HL-60 (cell line): Measurements from ENCODE around the gene ANXA8.

ENCODE experiments used
- DNase-seq, 2 experiments: peaks; one replicate each; pipeline ENCODE4 v3.0.0-alpha.2; 2010 to 2020; ENCODE audit warnings: low read depth in 1 of 2, low spot score in 1 of 2
- H3K27ac ChIP-seq: fragments of 250-450 bp; sonication (Bioruptor Pico); replicated peaks from 2 replicates; pipeline ENCODE4 v1.5.1; 2020; ENCODE audit warnings: mild to moderate bottlenecking, moderate library complexity
- H3K27me3 ChIP-seq: fragments of 250-450 bp; sonication (Bioruptor Pico); 2 replicates; pipeline ENCODE4 v1.5.1; 2021; ENCODE audit warnings: mild to moderate bottlenecking, moderate library complexity; ENCODE audit not compliant: insufficient read depth, poor library complexity, severe bottlenecking
- H3K4me3 ChIP-seq: replicated peaks from 2 replicates; pipeline ENCODE4 v1.5.1; 2011; ENCODE audit warnings: mild to moderate bottlenecking, control low read depth, low read length; ENCODE audit not compliant: insufficient read depth
- CTCF ChIP-seq: IDR thresholded peaks from one replicate; pipeline ENCODE4 v1.5.1; 2011; ENCODE audit warnings: low read length, control low read depth, inconsistent platforms; ENCODE audit not compliant: insufficient read depth
- GABPA ChIP-seq: IDR thresholded peaks from 2 replicates; pipeline ENCODE4 v1.6.1; 2012; ENCODE audit warnings: low read depth
- POLR2AphosphoS5 ChIP-seq: IDR thresholded peaks from 2 replicates; pipeline ENCODE4 v1.6.1; 2012; ENCODE audit warnings: low read depth
- REST ChIP-seq: IDR thresholded peaks from 2 replicates; pipeline ENCODE4 v1.6.1; 2012; ENCODE audit warnings: low read depth; ENCODE audit not compliant: insufficient replicate concordance
- SPI1 ChIP-seq: IDR thresholded peaks from 2 replicates; pipeline ENCODE4 v1.6.1; 2012; ENCODE audit warnings: low read depth, mild to moderate bottlenecking, borderline replicate concordance

ANXA8 gene

GRCh38 chr10:47451273-47451997 is 32.5 kb downstream of the ANXA8 start:
- no peak for TF ChIP-seq REST
- TF ChIP-seq CTCF, result no peak
- no peak for TF ChIP-seq SPI1
- no peak for TF ChIP-seq GABPA
- no peak for TF ChIP-seq POLR2AphosphoS5
- no peaks in the 10 kb centered on the region for H3K27me3 ChIP-seq
- H3K27ac ChIP-seq, result no peak overlapping the region
- no peak overlapping the region for H3K4me3 ChIP-seq
- DNase-seq, result no peak

GRCh38 chr10:47450442-47450841 is 33.5 kb downstream of the ANXA8 start:
- H3K27me3 ChIP-seq, result no peaks in the 10 kb centered on the region
- no peak for DNase-seq
- no peak overlapping the region for H3K27ac ChIP-seq
- TF ChIP-seq POLR2AphosphoS5 (no peak), REST (no peak), GABPA (no peak), SPI1 (no peak), CTCF (no peak)
- no peak overlapping the region for H3K4me3 ChIP-seq

GRCh38 chr10:47449979-47450378 is 33.9 kb downstream of the ANXA8 start:
- TF ChIP-seq CTCF (no peak), POLR2AphosphoS5 (no peak), GABPA (no peak), REST (no peak), SPI1 (no peak)

More at GRCh38 chr10:47449979-47450378, 33.9 kb downstream of the ANXA8 start:
- H3K27me3 ChIP-seq, result no peaks in the 10 kb centered on the region
- no peak overlapping the region for H3K27ac ChIP-seq
- DNase-seq, result no peak
- no peak overlapping the region for H3K4me3 ChIP-seq
